H9 (cell line): Measurements from ENCODE around the gene MGLL. TPM values are rescaled to one million over a fixed set of nuclear protein-coding genes. Genes with fewer than 3 reads are reported as not detected.

Experiments
- DNase-seq: peaks from one replicate; pipeline ENCODE4 v3.0.0-alpha.2; 2017
- H2AFZ ChIP-seq: one replicate; pipeline ENCODE4 v1.6.1; 2013; ENCODE audit warnings: mild to moderate bottlenecking, low read length, control low read depth, moderate library complexity
- H2AK5ac ChIP-seq: 2 replicates; pipeline ENCODE4 v1.6.1; 2013; ENCODE audit warnings: low read length, control low read depth, mixed read lengths; ENCODE audit not compliant: insufficient read length
- H2BK120ac ChIP-seq: one replicate; pipeline ENCODE4 v1.6.1; 2013; ENCODE audit warnings: low read depth, mild to moderate bottlenecking, low read length, control low read depth, inconsistent platforms; ENCODE audit not compliant: poor library complexity, severe bottlenecking
- H2BK12ac ChIP-seq: 2 replicates; pipeline ENCODE4 v1.6.1; 2013; ENCODE audit warnings: low read length, control low read depth, mixed read lengths, low read depth; ENCODE audit not compliant: insufficient read length
- H2BK15ac ChIP-seq: 2 replicates; pipeline ENCODE4 v1.6.1; 2013; ENCODE audit warnings: low read depth, low read length, control low read depth
- H2BK20ac ChIP-seq: one replicate; pipeline ENCODE4 v1.6.1; 2013; ENCODE audit warnings: low read depth, mild to moderate bottlenecking, low read length, control low read depth, inconsistent platforms; ENCODE audit not compliant: poor library complexity, severe bottlenecking
- H2BK5ac ChIP-seq: 2 replicates; pipeline ENCODE4 v1.6.1; 2013; ENCODE audit warnings: low read length, control low read depth, mixed read lengths; ENCODE audit not compliant: insufficient read length
- H3K14ac ChIP-seq: 2 replicates; pipeline ENCODE4 v1.6.1; 2013; ENCODE audit warnings: low read length, control low read depth; ENCODE audit not compliant: insufficient read depth
- H3K18ac ChIP-seq: 2 replicates; pipeline ENCODE4 v1.6.1; 2013; ENCODE audit warnings: low read depth, mild to moderate bottlenecking, mixed read lengths, low read length, control low read depth; ENCODE audit not compliant: insufficient read length
- H3K23ac ChIP-seq: 2 replicates; pipeline ENCODE4 v1.6.1; 2013; ENCODE audit warnings: low read length, control low read depth, mixed read lengths, low read depth; ENCODE audit not compliant: insufficient read length
- H3K23me2 ChIP-seq: 2 replicates; pipeline ENCODE4 v1.6.1; 2013; ENCODE audit warnings: low read depth, mild to moderate bottlenecking, mixed read lengths, low read length, control low read depth; ENCODE audit not compliant: insufficient read length, poor library complexity, severe bottlenecking
- H3K27ac ChIP-seq: 2 replicates; pipeline ENCODE4 v1.5.1; 2013; ENCODE audit warnings: low read length, control low read depth, mixed read lengths, low read depth; ENCODE audit not compliant: insufficient read length
- H3K27me3 ChIP-seq: 2 replicates; pipeline ENCODE4 v1.6.1; 2013; ENCODE audit warnings: low read length, control low read depth, inconsistent platforms; ENCODE audit not compliant: insufficient read depth
- H3K4ac ChIP-seq: 2 replicates; pipeline ENCODE4 v1.6.1; 2013; ENCODE audit warnings: low read depth, mild to moderate bottlenecking, control low read depth, inconsistent platforms, low read length, moderate library complexity
- H3K4me1 ChIP-seq: 2 replicates; pipeline ENCODE4 v1.6.1; 2013; ENCODE audit warnings: low read length, control low read depth, inconsistent platforms; ENCODE audit not compliant: insufficient read depth
- H3K4me2 ChIP-seq: 2 replicates; pipeline ENCODE4 v1.6.1; 2013; ENCODE audit warnings: low read length, control low read depth, mixed read lengths; ENCODE audit not compliant: insufficient read length, insufficient read depth
- H3K56ac ChIP-seq: 2 replicates; pipeline ENCODE4 v1.6.1; 2013; ENCODE audit warnings: low read depth, mild to moderate bottlenecking, mixed read lengths, low read length, control low read depth; ENCODE audit not compliant: insufficient read length
- H3K79me1 ChIP-seq: 2 replicates; pipeline ENCODE4 v1.6.1; 2013; ENCODE audit warnings: low read depth, mild to moderate bottlenecking, moderate library complexity, low read length, control low read depth, inconsistent platforms; ENCODE audit not compliant: insufficient read depth, poor library complexity, severe bottlenecking
- H3K79me2 ChIP-seq: 2 replicates; pipeline ENCODE4 v1.6.1; 2013; ENCODE audit warnings: low read length, control low read depth, inconsistent platforms; ENCODE audit not compliant: insufficient read depth
- H3K9ac ChIP-seq: 2 replicates; pipeline ENCODE4 v1.6.1; 2013; ENCODE audit warnings: low read length, control low read depth, mixed read lengths; ENCODE audit not compliant: insufficient read length; ENCODE audit errors: extremely low read depth
- H3K9me3 ChIP-seq: one replicate; pipeline ENCODE4 v1.6.1; 2013; ENCODE audit warnings: low read depth, low read length, inconsistent platforms; ENCODE audit not compliant: control insufficient read depth
- H3T11ph ChIP-seq: one replicate; pipeline ENCODE4 v1.6.1; 2013; ENCODE audit warnings: mild to moderate bottlenecking, low read length, control low read depth, inconsistent platforms
- H4K20me1 ChIP-seq: one replicate; pipeline ENCODE4 v1.6.1; 2013; ENCODE audit not compliant: control insufficient read depth, insufficient read length, insufficient read depth
- H4K5ac ChIP-seq: 2 replicates; pipeline ENCODE4 v1.6.1; 2013; ENCODE audit warnings: low read depth, mild to moderate bottlenecking, mixed read lengths, low read length, control low read depth; ENCODE audit not compliant: insufficient read length
- H4K8ac ChIP-seq: replicated peaks from 2 replicates; pipeline ENCODE4 v1.6.1; 2013; ENCODE audit warnings: low read length, control low read depth, mixed read lengths, low read depth; ENCODE audit not compliant: insufficient read length
- H4K91ac ChIP-seq: 2 replicates; pipeline ENCODE4 v1.6.1; 2013; ENCODE audit warnings: low read depth, mild to moderate bottlenecking, moderate library complexity, mixed read lengths, low read length, control low read depth; ENCODE audit not compliant: insufficient read length
- H3K27ac Mint-ChIP-seq, 3 experiments: 2 replicates in 2 of 3; 3 replicates in 1 of 3; pipeline ENCODE4 v1.8.0; 2020 to 2021; ENCODE audit warnings: mixed read lengths in 3 of 3, mild to moderate bottlenecking in 1 of 3, moderate library complexity in 1 of 3
- H3K27me3 Mint-ChIP-seq: 2 replicates; pipeline ENCODE4 v1.8.0; 2021; ENCODE audit warnings: low read depth, mild to moderate bottlenecking, moderate library complexity, mixed read lengths
- H3K36me3 Mint-ChIP-seq, 3 experiments: 2 replicates in 2 of 3; 3 replicates in 1 of 3; pipeline ENCODE4 v1.8.0; 2020 to 2021; ENCODE audit warnings: low read depth in 3 of 3, mixed read lengths in 3 of 3; ENCODE audit not compliant: insufficient read depth in 1 of 3
- H3K4me1 Mint-ChIP-seq, 2 experiments: 2 replicates each; pipeline ENCODE4 v1.8.0; 2020; ENCODE audit warnings: mixed read lengths in 2 of 2
- H3K4me3 Mint-ChIP-seq, 2 experiments: 2 replicates in 1 of 2; 3 replicates in 1 of 2; pipeline ENCODE4 v1.8.0; 2020 to 2021; ENCODE audit warnings: mild to moderate bottlenecking in 2 of 2, mixed read lengths in 2 of 2, moderate library complexity in 1 of 2
- H3K9me3 Mint-ChIP-seq, 2 experiments: 2 replicates in 1 of 2; 3 replicates in 1 of 2; pipeline ENCODE4 v1.8.0; 2020; ENCODE audit warnings: mild to moderate bottlenecking in 2 of 2, mixed read lengths in 2 of 2, moderate library complexity in 1 of 2
- WGBS: extraction: QIAGEN DNeasy Blood & Tissue Kit; methylation state at CpG from one replicate; pipeline ENCODE4 v1.1.7; 2013; ENCODE audit warnings: missing lambda C conversion rate, low lambda C conversion rate, mixed read lengths; ENCODE audit not compliant: insufficient read length; ENCODE audit errors: extremely low coverage; 5-methylcytosine and 5-hydroxymethylcytosine counted together
- total RNA-seq: library from RNA; stranded (reverse); gene quantifications from 2 replicates; pipeline ENCODE4 v1.2.1, GENCODE V29; 2021
- TF ChIP-seq, protein P1 (sequence below): fragments of 200-600 bp; sonication (generic); conservative IDR thresholded peaks from 3 replicates; pipeline ENCODE4 v1.8.0; 2021; ENCODE audit warnings: antibody characterized with exemption, mild to moderate bottlenecking

The MGLL gene
- total RNA-seq, 1 experiment from 2014 or later = 0.11 TPM

- Histone ChIP-seq H3K14ac (no peak overlapping the region), H3K56ac (no peak overlapping the region), H4K91ac (no peak overlapping the region), H3K4ac (no peak overlapping the region), H4K20me1 (no peaks in the 10 kb centered on the region), H3K9me3 (no peaks in the 10 kb centered on the region), H3K23ac (no peak overlapping the region), H4K8ac (no peak overlapping the region), H2BK12ac (no peak overlapping the region), H3K9ac (no peak overlapping the region), H2BK120ac (no peak overlapping the region), H3K18ac (no peak overlapping the region), H3K79me1 (no peaks in the 10 kb centered on the region), H2BK15ac (no peak overlapping the region), H4K5ac (no peak overlapping the region), H2BK20ac (no peak overlapping the region), H3K4me2 (no peak overlapping the region), H3K27me3 (no peaks in the 10 kb centered on the region), H2AK5ac (no peak overlapping the region), H3K27ac (no peak overlapping the region), H3T11ph (no peak overlapping the region), H2AFZ (no peak overlapping the region), H3K4me1 (peaks cover 2% of the 10 kb centered on the region; the same call in 1 of the 2 replicates), H3K79me2 (no peaks in the 10 kb centered on the region), H2BK5ac (no peak overlapping the region), H3K23me2 (no peaks in the 10 kb centered on the region)
- H3K9me3 Mint-ChIP-seq = no peaks in the 10 kb centered on the region
- no peaks in the 10 kb centered on the region for H3K36me3 Mint-ChIP-seq
- H3K4me3 Mint-ChIP-seq = no peak overlapping the region
- H3K4me1 Mint-ChIP-seq = peaks cover 6 to 21% of the 10 kb centered on the region in 2 experiments
- TF ChIP-seq, protein P1, sequence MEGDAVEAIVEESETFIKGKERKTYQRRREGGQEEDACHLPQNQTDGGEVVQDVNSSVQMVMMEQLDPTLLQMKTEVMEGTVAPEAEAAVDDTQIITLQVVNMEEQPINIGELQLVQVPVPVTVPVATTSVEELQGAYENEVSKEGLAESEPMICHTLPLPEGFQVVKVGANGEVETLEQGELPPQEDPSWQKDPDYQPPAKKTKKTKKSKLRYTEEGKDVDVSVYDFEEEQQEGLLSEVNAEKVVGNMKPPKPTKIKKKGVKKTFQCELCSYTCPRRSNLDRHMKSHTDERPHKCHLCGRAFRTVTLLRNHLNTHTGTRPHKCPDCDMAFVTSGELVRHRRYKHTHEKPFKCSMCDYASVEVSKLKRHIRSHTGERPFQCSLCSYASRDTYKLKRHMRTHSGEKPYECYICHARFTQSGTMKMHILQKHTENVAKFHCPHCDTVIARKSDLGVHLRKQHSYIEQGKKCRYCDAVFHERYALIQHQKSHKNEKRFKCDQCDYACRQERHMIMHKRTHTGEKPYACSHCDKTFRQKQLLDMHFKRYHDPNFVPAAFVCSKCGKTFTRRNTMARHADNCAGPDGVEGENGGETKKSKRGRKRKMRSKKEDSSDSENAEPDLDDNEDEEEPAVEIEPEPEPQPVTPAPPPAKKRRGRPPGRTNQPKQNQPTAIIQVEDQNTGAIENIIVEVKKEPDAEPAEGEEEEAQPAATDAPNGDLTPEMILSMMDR = no peak
- H3K27me3 Mint-ChIP-seq = no peaks in the 10 kb centered on the region
- H3K27ac Mint-ChIP-seq = no peak overlapping the region
- no CpG with 5 or more reads among the region's 9 CpGs for WGBS
- DNase-seq = no peak
These were observed 26.1 kb upstream of the MGLL start for GRCh38 chr3:127848131-127849129.
